NOMO-1 treated with DMSO at 0.1 percent for 48 hours (cell line): ENCODE measurements around the gene GTF3C5.
"Not testable (repeated sequence)": the region's sequence is repeated elsewhere in the genome, so short reads cannot be mapped to it uniquely, and the experiment has no call there.

ENCODE experiments used
- DNase-seq: peaks from one replicate; lab custom pipeline; 2025; ENCODE audit not compliant: unreplicated experiment; lab: John Stamatoyannopoulos, UW

GTF3C5 gene

DNA sequence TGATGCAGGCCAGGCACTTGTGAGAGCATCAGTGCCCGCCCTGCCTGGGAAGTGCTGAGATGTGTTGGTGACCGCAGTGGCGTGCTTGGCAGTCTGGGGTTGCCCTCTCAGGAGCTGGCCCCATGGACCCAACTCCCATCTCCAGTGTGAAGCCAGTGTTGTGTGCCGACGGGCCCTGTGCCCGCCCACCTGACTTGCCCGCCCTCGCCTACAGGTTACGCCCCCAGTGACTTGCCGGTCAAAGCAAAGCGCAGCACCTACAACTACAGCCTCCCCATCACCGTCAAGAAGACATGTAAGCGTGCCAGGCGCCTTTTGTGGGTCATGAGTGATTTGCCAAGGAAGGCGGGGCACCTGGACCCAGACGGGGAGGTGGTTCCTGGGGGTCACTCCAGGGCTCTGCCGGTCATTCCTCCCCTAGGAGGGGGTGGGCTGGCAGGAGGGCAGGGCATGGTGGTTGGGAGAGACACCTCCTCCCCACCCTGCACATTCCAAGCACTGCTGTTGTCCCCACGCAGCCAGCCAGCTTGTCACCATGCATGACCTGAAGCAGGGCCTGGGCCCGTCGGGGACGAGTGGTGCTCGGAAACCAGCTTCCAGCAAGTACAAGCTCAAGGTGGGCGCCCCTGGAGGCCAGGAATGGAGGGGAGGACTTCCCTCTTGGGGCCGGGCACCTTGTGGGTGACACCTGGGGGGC is 23.5 kb downstream of the GTF3C5 start:
- DNase-seq = no peak

- no peak for DNase-seq
These were observed 24.2 kb downstream of the GTF3C5 start for GRCh38 chr9:133054966-133055365.

GRCh38 chr9:133055788-133056420 is 25.1 kb downstream of the GTF3C5 start:
- DNase-seq = no peak

GRCh38 chr9:133056533-133056932 is 25.7 kb downstream of the GTF3C5 start:
- no peak for DNase-seq

- no peak for DNase-seq
These were observed 26.2 kb downstream of the GTF3C5 start for GRCh38 chr9:133057006-133057405.

- DNase-seq = no peak
These were observed 26.8 kb downstream of the GTF3C5 start for GRCh38 chr9:133057553-133057952.

- no peak for DNase-seq
These were observed 27.3 kb downstream of the GTF3C5 start for GRCh38 chr9:133058071-133058470.

GRCh38 chr9:133058550-133059320 is 27.9 kb downstream of the GTF3C5 start:
- DNase-seq = no peak

GRCh38 chr9:133059623-133060022 is 28.8 kb downstream of the GTF3C5 start:
- DNase-seq = no peak

- DNase-seq = peak; percentile 49
These were observed 29.6 kb downstream of the GTF3C5 start for GRCh38 chr9:133060417-133060841.

- not testable (repeated sequence) for DNase-seq
These were observed 30.4 kb downstream of the GTF3C5 start for GRCh38 chr9:133061019-133061763.

GRCh38 chr9:133061764-133062145 is 31.0 kb downstream of the GTF3C5 start, which contains the start of gene CEL:
Gene CEL, plus strand, starts transcription at chr9:133061981. Its CDS starts 22 bp downstream, at chr9:133062003.
- DNase-seq = not testable (repeated sequence)

GRCh38 chr9:133062569-133062968 is 31.8 kb downstream of the GTF3C5 start:
- DNase-seq = not testable (repeated sequence)

DNA sequence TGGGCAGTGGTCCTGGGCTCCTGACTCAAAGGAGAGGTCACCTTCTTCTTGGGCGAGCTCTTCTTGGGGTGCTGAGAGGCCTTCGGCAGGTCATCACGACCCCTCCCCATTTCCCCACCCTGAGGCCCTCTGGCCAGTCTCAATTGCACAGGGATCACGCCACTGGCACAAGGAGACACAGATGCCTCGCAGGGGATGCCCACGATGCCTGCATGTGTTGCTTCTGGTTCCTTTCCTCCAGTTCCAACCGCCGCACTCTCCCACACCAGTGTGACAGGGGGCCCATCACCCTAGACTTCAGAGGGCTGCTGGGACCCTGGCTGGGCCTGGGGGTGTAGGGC is 32.3 kb downstream of the GTF3C5 start:
- DNase-seq = no peak

DNA sequence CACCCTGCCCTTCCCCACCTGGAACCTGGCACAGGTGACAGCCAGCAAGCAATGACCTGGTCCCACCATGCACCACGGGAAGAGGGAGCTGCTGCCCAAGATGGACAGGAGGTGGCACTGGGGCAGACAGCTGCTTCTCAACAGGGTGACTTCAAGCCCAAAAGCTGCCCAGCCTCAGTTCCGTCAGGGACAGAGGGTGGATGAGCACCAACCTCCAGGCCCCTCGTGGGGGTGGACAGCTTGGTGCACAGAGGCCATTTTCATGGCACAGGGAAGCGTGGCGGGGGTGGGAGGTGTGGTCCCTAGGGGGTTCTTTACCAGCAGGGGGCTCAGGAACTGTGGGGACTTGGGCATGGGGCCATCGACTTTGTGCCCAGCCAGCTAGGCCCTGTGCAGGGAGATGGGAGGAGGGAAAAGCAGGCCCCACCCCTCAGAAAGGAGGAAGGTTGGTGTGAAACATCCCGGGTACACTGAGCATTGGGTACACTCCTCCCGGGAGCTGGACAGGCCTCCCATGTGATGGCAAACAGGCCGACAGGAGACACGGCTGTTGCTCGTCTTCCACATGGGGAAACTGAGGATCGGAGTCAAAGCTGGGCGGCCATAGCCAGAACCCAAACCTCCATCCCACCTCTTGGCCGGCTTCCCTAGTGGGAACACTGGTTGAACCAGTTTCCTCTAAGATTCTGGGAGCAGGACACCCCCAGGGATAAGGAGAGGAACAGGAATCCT is 32.9 kb downstream of the GTF3C5 start:
- no peak for DNase-seq

GRCh38 chr9:133064241-133065069 is 33.7 kb downstream of the GTF3C5 start:
- no peak for DNase-seq

- DNase-seq = no peak
These were observed 34.2 kb downstream of the GTF3C5 start for GRCh38 chr9:133065070-133065388.

- no peak for DNase-seq
These were observed 35.6 kb downstream of the GTF3C5 start for GRCh38 chr9:133066181-133066983.

- no peak for DNase-seq
These were observed 36.2 kb downstream of the GTF3C5 start for GRCh38 chr9:133067006-133067405.
